Stimulated activated CD8-positive, alpha-beta memory T cell treated with anti-CD3 and anti-CD28 coated beads, Interleukin-7, amount 100 ng/mL, for 4 hours (primary cell): ENCODE measurements around the gene CFAP54.

Experiments
- DNase-seq, 2 donors: peaks; one replicate each; pipeline ENCODE4 v3.0.0-alpha.2; 2020; ENCODE audit warnings: low read depth in 2 of 2

The CFAP54 gene

GRCh38 chr12:96824838-96825236 is 335.5 kb downstream of the CFAP54 start:
- DNase-seq = no peak

GRCh38 chr12:96828169-96828789 is 338.9 kb downstream of the CFAP54 start:
- no peak for DNase-seq

- no peak for DNase-seq
These were observed 340.0 kb downstream of the CFAP54 start for GRCh38 chr12:96829354-96829753.

GRCh38 chr12:96831346-96831745 is 342.0 kb downstream of the CFAP54 start:
- no peak for DNase-seq

- DNase-seq = no peak
These were observed 356.9 kb downstream of the CFAP54 start for GRCh38 chr12:96846293-96846692.

- DNase-seq = no peak
These were observed 361.3 kb downstream of the CFAP54 start for GRCh38 chr12:96850676-96851075.

- DNase-seq = no peak
These were observed 368.8 kb downstream of the CFAP54 start for GRCh38 chr12:96858162-96858561.

- DNase-seq = no peak
These were observed 372.3 kb downstream of the CFAP54 start for GRCh38 chr12:96861656-96862055.

- DNase-seq = no peak
These were observed 372.9 kb downstream of the CFAP54 start for GRCh38 chr12:96862326-96862725.

- DNase-seq = no peak
These were observed 375.0 kb downstream of the CFAP54 start for GRCh38 chr12:96864335-96864734.

- no peak for DNase-seq
These were observed 377.6 kb downstream of the CFAP54 start for GRCh38 chr12:96866801-96867590.

- no peak for DNase-seq
These were observed 381.6 kb downstream of the CFAP54 start for GRCh38 chr12:96870946-96871345.

GRCh38 chr12:96872961-96873360 is 383.6 kb downstream of the CFAP54 start:
- DNase-seq = no peak

GRCh38 chr12:96874211-96874610 is 384.8 kb downstream of the CFAP54 start:
- no peak for DNase-seq

- no peak for DNase-seq
These were observed 387.6 kb downstream of the CFAP54 start for GRCh38 chr12:96876966-96877365.

GRCh38 chr12:96878704-96879103 is 389.3 kb downstream of the CFAP54 start:
- DNase-seq = no peak

- DNase-seq = no peak
These were observed 389.9 kb downstream of the CFAP54 start for GRCh38 chr12:96879301-96879700.

GRCh38 chr12:96880220-96880619 is 390.8 kb downstream of the CFAP54 start:
- DNase-seq = no peak

- DNase-seq = no peak
These were observed 392.2 kb downstream of the CFAP54 start for GRCh38 chr12:96881608-96882007.

GRCh38 chr12:96882862-96883261 is 393.5 kb downstream of the CFAP54 start:
- no peak for DNase-seq

GRCh38 chr12:96883571-96883970 is 394.2 kb downstream of the CFAP54 start:
- DNase-seq = no peak

- no peak for DNase-seq
These were observed 397.8 kb downstream of the CFAP54 start for GRCh38 chr12:96886998-96887677.
